Stomach smooth muscle (tissue), 2 donors: Measurements from ENCODE around the gene GALNT18.
A peak's percentile ranks its signal among the peaks of the same experiment; 100 is the strongest.

ENCODE experiments used
- H3K27ac ChIP-seq: one replicate; pipeline ENCODE4 v1.7.0; 2013; ENCODE audit warnings: mild to moderate bottlenecking, low read length, inconsistent platforms
- H3K27me3 ChIP-seq, 2 donors: one replicate each; pipeline ENCODE4 v1.7.0; 2013; ENCODE audit warnings: low read length in 2 of 2; ENCODE audit not compliant: insufficient read depth in 2 of 2, control insufficient read depth in 1 of 2
- H3K36me3 ChIP-seq, 2 donors: one replicate each; pipeline ENCODE4 v1.7.0; 2013; ENCODE audit warnings: low read length in 2 of 2; ENCODE audit not compliant: control insufficient read depth in 2 of 2, insufficient read depth in 2 of 2
- H3K4me1 ChIP-seq: one replicate; pipeline ENCODE4 v1.7.0; 2013; ENCODE audit warnings: low read length; ENCODE audit not compliant: control insufficient read depth, insufficient read depth
- H3K4me3 ChIP-seq, 2 donors: one replicate each; pipeline ENCODE4 v1.7.0; 2013; ENCODE audit warnings: low read length in 2 of 2
- H3K9ac ChIP-seq, 2 donors: one replicate each; pipeline ENCODE4 v1.7.0; 2013; ENCODE audit warnings: low read length in 2 of 2, mild to moderate bottlenecking in 1 of 2
- H3K9me3 ChIP-seq, 2 donors: one replicate each; pipeline ENCODE4 v1.7.0; 2013; ENCODE audit warnings: low read length in 2 of 2; ENCODE audit not compliant: control insufficient read depth in 2 of 2
- donor health status: healthy.
- donor health status: Pancreatic carcinoma.

Gene GALNT18

DNA sequence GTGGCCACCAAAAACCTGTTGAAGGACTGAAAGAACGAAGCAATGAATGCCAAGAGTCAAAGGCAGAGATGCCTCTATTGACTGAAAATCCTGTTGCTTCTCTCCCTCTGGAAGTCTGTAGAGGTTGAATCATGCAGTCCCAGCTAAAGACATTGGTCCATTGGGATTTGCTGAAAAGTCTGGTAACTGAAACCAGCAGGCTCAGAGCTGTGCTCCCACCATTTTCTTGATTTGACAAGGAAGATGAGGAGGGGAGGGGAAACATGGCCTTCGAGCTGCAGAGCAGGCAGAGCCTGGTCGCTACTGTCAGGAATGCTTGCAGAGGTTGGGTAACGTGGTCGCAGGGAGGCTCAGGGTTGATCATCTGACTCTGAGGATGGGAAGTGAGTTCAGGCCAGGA lies 196.0 kb downstream of the GALNT18 start:
- Histone ChIP-seq H3K4me1 (peaks cover 21% of the 10 kb centered on the region), H3K27ac (no peak overlapping the region)

DNA sequence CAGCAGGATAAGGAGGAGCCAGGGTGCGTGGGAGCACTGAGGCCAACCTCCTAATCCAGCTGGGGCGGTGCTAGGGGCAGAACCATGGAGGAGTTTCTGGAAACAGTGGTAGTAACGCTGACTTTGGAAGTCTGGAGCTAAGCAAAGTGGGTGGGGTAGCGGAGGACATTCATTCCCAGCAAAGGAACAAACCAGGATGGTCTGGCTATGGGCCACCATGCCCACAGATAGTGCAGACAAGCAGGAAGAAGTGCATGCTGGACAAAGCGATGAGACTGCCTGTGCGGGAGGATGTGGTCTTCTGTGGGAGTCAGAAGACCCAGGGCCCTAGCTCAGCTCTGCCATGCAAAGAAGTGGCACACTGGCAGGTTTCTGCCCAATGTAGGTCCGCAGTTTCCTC lies 197.1 kb downstream of the GALNT18 start:
- Histone ChIP-seq H3K4me1 (peaks cover 21% of the 10 kb centered on the region), H3K27me3 (no peaks in the 10 kb centered on the region), H3K36me3 (no peaks in the 10 kb centered on the region), H3K27ac (no peak overlapping the region), H3K9ac (no peak overlapping the region), H3K4me3 (no peak overlapping the region), H3K9me3 (no peaks in the 10 kb centered on the region)

More for the DNA sequence above, 196.0 kb downstream of the GALNT18 start:
- H3K9ac ChIP-seq = no peak overlapping the region
- no peak overlapping the region for H3K4me3 ChIP-seq
- no peaks in the 10 kb centered on the region for H3K9me3 ChIP-seq
- no peaks in the 10 kb centered on the region for H3K27me3 ChIP-seq
- no peaks in the 10 kb centered on the region for H3K36me3 ChIP-seq

DNA sequence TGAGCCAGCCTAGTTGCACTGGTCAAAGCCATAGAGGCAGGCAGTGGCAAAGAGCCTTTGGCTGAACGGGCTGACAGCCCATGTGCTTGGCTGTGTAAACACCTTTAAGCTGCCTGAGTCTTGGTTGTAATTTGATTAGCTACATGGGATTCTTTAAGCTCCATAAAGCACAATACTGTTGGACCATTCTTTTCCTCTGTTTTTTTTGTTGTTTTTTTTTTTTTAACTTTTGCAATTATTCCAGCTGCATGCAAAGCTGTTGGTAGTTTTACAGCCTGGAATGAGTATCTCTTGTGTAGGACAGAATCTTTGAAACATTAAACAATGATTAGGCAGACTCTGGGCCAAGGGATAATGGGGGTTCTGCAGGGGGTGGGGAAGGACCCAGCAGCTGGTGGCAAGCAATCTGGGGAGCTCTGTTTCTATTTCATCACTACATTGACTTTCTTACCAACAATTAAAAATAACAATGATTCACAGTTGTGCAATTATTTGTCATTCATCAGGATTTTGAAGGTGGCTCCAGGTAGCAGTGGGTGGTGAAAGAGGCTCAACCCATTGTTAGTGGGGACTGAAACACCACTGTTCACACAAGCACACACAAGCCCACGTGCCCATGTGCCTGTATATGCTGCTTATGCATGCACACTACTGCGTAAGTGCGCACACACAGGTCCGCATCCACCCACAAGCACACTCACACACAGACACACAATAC lies 199.2 kb downstream of the GALNT18 start:
- no peaks in the 10 kb centered on the region for H3K36me3 ChIP-seq
- H3K27ac ChIP-seq = no peak overlapping the region
- H3K4me1 ChIP-seq = peaks cover 14% of the 10 kb centered on the region
- H3K4me3 ChIP-seq = no peak overlapping the region
- no peaks in the 10 kb centered on the region for H3K27me3 ChIP-seq
- no peaks in the 10 kb centered on the region for H3K9me3 ChIP-seq
- no peak overlapping the region for H3K9ac ChIP-seq

DNA sequence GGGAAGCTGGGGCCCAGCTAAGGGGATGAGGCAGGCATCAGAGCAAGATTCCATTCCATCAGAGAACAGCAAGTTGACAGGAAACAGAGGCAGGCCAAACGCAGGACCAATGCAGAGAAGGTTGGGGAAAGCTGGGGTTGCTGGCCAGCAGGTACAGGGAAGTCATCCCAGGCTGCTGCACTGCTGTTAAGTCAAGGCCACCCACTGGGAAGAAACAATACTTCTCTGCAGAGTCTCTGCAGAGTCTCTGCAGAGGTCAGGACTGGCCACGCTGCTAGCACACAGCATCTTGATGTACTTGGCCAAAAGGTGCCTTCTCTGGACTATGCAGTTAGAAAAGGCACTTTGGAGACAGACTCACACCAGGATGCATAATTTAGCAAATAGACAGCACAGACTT lies 200.3 kb downstream of the GALNT18 start:
- H3K4me3 ChIP-seq = no peak overlapping the region
- H3K27ac ChIP-seq = no peak overlapping the region
- no peaks in the 10 kb centered on the region for H3K27me3 ChIP-seq
- H3K36me3 ChIP-seq = no peaks in the 10 kb centered on the region
- H3K4me1 ChIP-seq = peaks cover 8% of the 10 kb centered on the region
- H3K9me3 ChIP-seq = no peaks in the 10 kb centered on the region
- H3K9ac ChIP-seq = no peak overlapping the region

DNA sequence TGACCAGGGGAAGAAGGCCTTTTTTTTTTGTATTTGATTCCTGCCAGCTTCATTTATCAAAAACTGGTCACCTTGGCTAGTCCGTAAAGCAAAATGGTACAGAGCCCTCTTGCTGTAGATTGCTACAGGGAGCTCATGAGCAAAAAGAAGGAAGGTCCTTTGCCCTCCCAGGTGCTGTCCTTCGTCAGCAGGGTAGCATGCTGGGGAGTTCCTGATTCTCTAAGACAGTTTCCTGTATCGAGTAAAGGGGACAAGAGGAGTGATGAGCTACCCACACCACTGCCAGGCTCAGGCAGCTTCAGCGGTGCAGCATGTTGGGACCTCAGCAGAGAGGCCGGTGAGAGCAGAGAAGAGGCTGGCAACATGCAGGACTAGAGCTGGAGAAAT lies 200.9 kb downstream of the GALNT18 start:
- no peak overlapping the region for H3K27ac ChIP-seq
- no peaks in the 10 kb centered on the region for H3K27me3 ChIP-seq
- no peaks in the 10 kb centered on the region for H3K36me3 ChIP-seq
- H3K9me3 ChIP-seq = no peaks in the 10 kb centered on the region
- no peak overlapping the region for H3K9ac ChIP-seq
- H3K4me1 ChIP-seq = peaks cover 12% of the 10 kb centered on the region
- no peak overlapping the region for H3K4me3 ChIP-seq

DNA sequence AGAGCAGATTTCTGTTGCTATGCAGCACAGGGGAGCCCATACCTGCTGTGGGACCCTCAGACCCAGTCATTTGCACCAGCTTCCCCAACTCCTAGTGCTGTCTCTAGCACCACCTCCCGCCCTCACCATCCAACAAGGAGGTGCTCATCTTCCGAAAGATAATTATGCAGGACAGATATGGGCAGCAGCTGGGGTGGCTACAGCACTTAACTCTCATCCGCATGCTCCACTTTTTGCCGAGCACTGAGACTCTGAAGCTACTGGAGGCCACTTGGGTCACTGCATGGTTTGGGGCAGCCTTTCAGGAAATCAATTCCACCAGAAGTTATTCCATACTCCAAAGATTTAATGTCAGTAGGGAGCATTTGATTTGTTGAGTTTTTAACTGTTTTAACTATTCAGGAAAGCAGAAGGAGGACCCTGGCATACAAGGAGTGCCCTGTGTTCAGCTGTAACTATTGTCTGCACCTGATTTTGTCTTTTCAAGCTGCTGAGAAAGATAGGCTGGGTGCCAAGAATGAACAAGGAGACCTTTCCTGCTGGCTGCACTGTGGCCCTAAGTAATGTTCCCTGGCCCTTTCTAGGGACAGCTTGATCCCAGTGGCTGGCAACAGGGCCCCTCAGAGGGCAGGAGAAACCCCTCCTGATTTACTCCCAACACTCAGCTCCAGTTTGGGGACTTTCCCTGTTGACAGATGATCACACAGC lies 201.5 kb downstream of the GALNT18 start:
- Histone ChIP-seq H3K36me3 (no peaks in the 10 kb centered on the region), H3K4me3 (no peak overlapping the region), H3K27ac (no peak overlapping the region), H3K4me1 (peaks cover 17% of the 10 kb centered on the region), H3K9me3 (no peaks in the 10 kb centered on the region), H3K27me3 (no peaks in the 10 kb centered on the region), H3K9ac (no peak overlapping the region)

DNA sequence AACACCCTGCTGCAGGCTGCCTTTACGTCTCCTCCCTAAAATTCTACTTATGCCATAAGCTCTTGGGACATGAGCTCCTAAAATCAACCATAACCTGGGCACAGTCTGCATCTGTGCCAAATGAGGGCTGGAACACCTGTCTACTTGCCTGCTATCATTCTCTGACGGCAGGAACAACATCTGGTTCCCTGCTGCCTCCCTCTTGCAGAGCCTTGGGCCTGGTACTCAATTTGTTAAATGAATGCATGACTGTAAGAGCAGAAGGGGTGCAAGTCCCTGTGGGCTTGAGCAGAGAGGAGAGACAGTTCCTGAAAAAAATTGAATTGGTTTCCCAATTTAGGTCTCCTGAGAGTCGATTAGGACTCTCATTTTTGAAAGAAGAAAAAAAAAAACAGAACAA lies 202.1 kb downstream of the GALNT18 start:
- H3K27ac ChIP-seq = no peak overlapping the region
- H3K4me1 ChIP-seq = peaks cover 17% of the 10 kb centered on the region
- H3K9me3 ChIP-seq = no peaks in the 10 kb centered on the region

DNA sequence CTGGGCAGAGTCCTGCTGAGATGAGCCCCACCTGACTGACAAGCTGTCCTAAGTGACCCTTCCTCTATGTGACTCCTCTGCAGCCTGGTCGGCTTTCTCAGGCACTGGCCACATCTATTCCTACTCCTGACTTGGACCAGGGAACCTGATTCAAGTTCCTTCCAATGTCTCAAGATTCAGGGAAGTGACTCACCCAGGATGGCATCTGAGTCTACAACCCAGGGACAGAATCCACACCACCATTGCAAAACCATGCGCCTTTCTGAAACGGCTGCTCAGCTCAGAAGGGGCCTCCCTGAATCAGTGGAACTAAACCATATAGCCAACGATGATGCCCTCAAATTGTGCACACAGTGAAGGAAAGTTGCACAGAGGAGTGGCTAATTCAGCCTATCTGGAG lies 204.9 kb downstream of the GALNT18 start:
- no peak overlapping the region for H3K4me3 ChIP-seq
- no peaks in the 10 kb centered on the region for H3K27me3 ChIP-seq
- H3K36me3 ChIP-seq = no peaks in the 10 kb centered on the region
- H3K4me1 ChIP-seq = peaks cover 14% of the 10 kb centered on the region
- H3K9me3 ChIP-seq = no peaks in the 10 kb centered on the region
- H3K9ac ChIP-seq = no peak overlapping the region
- no peak overlapping the region for H3K27ac ChIP-seq

More for the DNA sequence above, 202.1 kb downstream of the GALNT18 start:
- H3K36me3 ChIP-seq = no peaks in the 10 kb centered on the region
- no peak overlapping the region for H3K4me3 ChIP-seq
- no peak overlapping the region for H3K9ac ChIP-seq
- no peaks in the 10 kb centered on the region for H3K27me3 ChIP-seq

DNA sequence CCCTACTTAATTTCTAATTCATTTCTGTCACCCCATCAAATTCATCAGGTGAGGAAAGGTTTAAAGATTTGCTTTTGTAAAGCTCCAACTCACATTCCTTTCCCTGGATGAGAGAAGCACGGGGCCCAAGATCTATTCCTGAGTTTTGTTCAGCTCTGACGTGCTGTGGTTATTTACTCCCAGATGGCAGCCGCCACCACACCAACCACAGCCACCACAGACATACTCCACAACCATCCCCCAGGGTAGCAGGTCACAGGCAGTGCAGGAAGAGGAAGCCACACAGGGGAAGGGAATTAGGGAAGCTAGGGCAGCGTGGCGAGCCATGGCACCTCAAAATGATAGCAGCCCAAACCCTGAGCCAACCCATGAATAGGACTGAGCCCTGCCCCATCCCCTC lies 205.3 kb downstream of the GALNT18 start:
- no peaks in the 10 kb centered on the region for H3K27me3 ChIP-seq
- no peak overlapping the region for H3K9ac ChIP-seq
- no peaks in the 10 kb centered on the region for H3K36me3 ChIP-seq
- peaks cover 14% of the 10 kb centered on the region for H3K4me1 ChIP-seq
- H3K9me3 ChIP-seq = no peaks in the 10 kb centered on the region
- H3K4me3 ChIP-seq = no peak overlapping the region
- peak overlapping the region; percentile 2 for H3K27ac ChIP-seq

DNA sequence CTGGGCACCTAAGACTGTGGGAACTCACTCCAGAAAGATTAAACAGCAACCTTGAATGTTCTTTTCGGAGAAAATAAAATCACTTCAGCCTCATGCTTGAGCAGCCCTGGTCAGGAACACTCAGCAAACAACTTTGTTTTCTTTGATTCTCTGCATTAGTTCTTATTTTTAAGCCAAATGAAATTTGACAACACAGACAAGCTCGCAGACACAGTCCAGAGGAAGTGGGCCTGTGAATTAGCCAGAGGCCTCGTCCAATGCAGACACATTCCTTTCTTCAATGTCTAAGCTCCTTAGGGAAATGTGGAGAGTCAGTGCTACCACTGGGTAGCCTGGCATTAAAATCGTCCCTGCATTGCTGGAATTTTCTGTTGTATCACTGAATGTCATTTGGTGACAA lies 205.9 kb downstream of the GALNT18 start:
- H3K27ac ChIP-seq = no peak overlapping the region
- H3K9ac ChIP-seq = no peak overlapping the region
- peak overlapping the region in 1 of 2 donors; percentile 8 for H3K4me3 ChIP-seq
- no peaks in the 10 kb centered on the region for H3K9me3 ChIP-seq
- peaks cover 10% of the 10 kb centered on the region for H3K4me1 ChIP-seq
- no peaks in the 10 kb centered on the region for H3K27me3 ChIP-seq
- H3K36me3 ChIP-seq = no peaks in the 10 kb centered on the region

DNA sequence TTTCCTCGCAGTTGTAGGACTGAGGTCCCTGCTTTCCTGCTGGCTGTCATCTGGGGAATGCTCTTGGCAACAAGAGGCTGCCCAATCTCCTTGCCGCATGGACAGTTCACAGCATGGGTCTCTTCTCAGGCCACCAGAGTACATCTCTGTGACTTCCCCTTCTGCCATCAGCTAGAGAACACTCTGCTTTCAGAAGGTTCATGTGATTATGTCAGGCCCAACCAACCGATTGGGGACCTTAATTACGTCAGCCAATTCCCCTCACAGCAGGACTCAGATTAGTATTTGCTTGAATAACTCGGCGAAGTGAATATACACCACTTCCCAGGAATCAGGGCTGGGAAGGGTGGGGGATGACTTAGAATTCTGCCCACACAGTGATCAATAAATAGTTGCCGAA lies 206.8 kb downstream of the GALNT18 start:
- H3K9me3 ChIP-seq = no peaks in the 10 kb centered on the region
- H3K27ac ChIP-seq = no peak overlapping the region
- no peak overlapping the region for H3K9ac ChIP-seq
- H3K4me3 ChIP-seq = no peak overlapping the region
- H3K36me3 ChIP-seq = no peaks in the 10 kb centered on the region
- peaks cover 12% of the 10 kb centered on the region for H3K4me1 ChIP-seq
- H3K27me3 ChIP-seq = no peaks in the 10 kb centered on the region
